Erythroblast (primary cell): ENCODE results near the gene GARS1.

Source experiments
- DNase-seq, 2 experiments: peaks; one replicate each; lab custom pipeline; 2025; lab: John Stamatoyannopoulos, UW
- GATA1 ChIP-seq: IDR thresholded peaks from 2 replicates; pipeline ENCODE4 v1.6.1; 2011; ENCODE audit warnings: low read depth, mild to moderate bottlenecking, control low read depth, low read length, moderate library complexity
- POLR2A ChIP-seq: IDR thresholded peaks from 2 replicates; pipeline ENCODE4 v1.6.1; 2011; ENCODE audit warnings: mild to moderate bottlenecking, low read length

The GARS1 gene

DNA sequence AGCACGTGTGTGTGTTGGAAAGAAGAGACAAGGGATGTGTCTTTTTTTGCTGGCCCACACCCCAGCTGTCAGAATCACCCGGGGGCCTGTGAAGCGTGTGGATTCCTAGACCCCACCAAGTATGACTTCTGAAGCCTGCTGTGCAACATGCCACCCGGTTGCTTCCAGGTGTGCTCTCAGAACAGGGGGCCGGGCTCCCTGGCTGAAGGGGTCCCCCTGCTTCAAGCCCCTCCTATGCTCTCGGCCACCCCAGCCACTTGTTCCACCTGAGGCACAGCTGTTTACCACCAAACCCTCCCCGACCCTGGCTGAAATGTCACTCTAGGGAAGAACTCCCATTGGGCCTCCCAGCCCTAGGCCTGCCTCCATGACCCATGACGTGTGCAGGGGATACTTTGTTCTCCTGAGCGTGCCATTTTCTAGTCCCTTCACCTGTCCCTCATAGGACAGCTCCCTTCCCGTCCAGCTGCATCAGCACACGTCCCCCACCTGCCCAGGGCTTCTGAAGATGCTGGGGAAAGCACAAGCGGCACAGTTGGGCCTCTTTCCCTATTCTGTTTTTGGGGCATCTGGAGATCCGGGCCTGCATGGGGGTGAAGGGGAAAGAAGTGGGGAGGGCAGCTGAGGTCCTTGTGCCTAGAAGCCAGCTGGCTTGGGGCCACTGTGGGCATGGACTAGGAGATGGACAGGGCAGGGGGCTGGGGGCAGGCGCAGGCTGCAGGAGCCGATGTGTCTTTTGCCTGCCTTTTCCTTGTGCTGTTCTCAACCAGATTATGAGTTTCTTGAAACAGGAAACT, 54.3 kb downstream of the GARS1 start:
- no peak for DNase-seq
- TF ChIP-seq GATA1, result no peak
- TF ChIP-seq POLR2A, result no peak

GRCh38 chr7:30649717-30650420, 55.2 kb downstream of the GARS1 start:
- TF ChIP-seq POLR2A (no peak), GATA1 (no peak)
- no peak for DNase-seq

DNA sequence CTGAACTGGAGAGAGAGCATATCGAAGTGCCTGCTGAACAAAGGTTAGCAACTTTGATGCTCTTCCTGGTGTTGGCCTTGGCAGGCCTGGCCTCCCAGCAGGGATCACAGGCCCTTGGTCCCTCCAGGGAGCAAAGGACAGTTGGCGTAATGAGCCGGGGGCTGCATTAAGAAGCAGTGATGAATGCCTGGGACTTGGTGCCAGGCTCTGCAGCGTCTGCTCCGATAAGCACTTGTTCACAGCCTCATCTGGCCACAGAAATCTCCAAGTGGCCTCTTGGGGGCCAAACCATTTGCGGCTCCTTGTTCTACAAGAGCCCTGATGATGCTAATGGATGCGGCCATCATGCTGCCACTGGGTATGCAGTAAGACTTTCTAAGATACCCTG, 55.7 kb downstream of the GARS1 start:
- DNase-seq, result no peak
- no peak for TF ChIP-seq POLR2A
- no peak for TF ChIP-seq GATA1

DNA sequence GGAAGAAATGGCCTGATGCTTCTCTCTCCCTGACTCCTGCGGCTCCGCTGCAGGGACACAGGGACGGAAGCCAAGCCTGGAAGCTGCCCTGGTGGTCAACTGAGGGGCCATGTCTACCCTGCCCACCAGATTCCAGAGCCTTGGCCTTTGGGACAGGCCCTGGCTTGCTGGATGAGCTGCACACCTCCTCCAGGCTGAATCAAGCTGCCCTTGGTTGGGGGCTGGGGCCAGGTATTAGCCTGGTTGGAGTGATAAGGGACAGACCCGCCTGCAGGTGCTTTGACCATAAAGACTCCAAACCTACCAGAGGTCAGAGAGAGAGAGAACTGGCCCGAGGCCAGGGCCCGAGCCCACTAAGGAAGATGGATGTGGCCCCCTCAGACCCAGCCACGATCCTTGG, 57.5 kb downstream of the GARS1 start:
- no peak for TF ChIP-seq GATA1
- no peak for TF ChIP-seq POLR2A

GRCh38 chr7:30652698-30653641, 58.3 kb downstream of the GARS1 start:
- DNase-seq, result no peak
- no peak for TF ChIP-seq POLR2A
- no peak for TF ChIP-seq GATA1

More for the DNA sequence above, 57.5 kb downstream of the GARS1 start:
- no peak for DNase-seq

DNA sequence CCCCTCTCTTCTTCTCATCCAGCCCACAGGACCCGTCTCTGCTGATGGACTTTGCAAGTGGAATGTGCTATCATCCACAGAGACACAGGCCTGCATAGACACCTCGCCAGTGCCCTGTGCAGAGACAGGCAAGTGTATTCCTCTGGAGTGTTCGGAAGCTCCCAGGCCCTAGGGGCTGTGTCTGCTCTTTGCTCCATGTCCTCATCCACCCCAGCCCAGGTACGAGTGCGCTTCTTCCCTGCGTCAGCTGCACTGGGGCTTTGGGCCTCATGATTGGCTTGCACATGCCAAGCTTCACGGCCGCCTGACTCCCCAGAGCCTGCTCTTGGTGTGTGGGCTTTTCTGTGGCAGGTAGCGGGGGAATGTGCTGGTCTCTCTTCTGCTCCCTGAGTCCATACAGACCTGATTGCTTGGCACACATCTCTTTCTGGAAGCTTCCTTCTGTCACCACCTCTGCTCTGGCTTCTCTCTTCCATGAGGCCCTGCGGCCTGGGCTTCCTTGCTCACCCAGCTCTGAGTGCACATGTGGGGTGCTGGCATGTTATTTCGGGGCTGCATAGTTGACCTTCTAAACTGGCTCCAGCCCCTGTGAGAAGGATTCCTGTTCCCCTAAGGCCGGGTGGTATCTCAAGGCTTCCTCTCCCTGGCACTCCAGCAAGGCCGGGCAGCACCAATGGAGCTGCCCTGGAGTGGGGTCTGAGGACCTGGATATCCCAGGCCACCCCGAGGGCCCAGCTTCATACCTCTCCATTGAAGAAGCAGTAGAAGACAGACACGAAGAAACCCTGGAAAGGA, 59.8 kb downstream of the GARS1 start:
- TF ChIP-seq GATA1 (no peak), POLR2A (no peak)
- no peak for DNase-seq

DNA sequence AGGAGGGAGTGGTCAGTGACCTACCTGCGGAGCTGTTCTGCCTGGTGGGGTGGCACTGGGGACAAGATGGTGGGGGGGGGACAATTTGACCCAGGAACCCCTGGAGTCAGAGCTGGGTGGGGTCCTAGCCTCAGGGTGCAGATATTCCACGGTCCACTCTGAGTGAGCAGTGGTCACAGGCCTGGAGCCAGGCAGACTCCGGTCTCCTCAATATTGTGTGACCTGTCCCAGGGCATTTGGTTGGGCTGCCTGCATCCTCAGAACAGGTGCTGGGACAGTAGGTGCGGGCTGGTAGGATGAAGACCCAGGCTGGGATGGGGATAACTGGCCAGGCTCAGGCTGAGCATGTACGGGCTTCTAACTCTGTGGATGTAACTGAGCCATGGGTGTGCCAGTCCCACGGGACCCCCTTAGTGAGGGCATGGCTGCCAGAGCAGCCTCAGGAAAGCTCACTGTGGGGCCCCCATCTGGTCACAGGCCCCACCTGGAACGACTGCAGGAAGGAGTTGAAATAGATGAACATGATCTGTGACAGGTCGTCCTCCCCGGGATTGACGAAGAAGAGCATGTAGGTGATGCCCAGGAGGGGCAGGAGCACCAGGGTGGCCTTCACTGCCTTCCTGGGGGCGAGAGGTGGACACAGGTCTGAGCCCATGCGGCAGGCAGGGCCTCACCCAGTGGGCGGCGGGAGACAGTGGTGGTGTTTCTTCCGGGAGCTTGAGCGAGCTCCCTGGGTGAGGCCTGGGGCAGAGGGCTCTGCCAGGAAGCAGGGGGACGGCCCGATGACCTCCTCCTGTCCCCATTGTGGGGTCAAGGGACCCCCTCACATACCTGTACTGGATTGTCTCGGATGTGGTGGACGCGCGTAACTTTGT, 60.7 kb downstream of the GARS1 start:
- DNase-seq, result no peak
- TF ChIP-seq GATA1, result no peak
- TF ChIP-seq POLR2A, result no peak

DNA sequence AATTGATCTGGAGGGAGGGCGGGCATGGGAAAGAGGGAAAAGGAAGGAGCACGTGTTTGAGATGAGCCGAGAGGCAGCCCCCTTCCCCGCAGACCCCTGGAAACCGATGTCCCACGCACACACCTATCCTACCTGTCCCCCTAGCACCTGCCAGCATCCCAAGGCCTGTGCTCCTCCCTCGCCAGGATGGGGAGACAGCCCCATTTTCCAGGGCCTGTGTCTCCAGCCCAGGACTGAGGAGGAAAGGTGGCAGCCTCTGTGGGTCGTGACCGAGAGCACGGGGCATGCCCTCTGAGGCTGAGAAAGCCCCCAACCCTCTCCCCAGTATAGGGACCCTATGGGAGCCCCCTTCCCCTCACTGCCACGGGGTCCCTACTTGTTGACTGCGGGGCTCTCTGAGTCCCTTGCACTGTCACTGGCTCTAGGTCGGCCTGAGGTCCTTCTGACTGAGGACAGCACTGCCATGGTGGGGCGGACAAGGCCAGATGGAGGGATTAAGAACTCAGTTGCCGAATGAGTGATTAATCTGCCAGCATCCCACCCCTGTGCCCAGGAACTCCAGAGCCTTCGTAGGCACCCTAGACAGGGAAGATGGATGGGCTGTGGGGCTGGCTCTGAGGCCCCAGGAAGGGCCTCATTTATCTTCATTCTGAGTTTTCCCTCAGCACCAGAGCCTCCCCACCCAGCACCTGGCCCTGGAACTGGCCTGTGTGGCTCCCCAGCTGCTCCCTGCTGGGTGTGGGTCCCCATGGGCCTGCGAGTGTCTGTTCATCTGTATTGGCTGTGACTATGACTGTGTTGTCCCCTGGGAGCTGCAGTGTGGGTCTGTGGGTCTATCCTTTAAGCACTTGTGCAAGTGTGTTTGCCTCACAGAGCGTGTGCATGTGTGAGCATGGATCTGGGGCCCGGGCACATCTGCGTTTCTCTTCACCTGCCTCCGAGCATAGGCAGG, 61.6 kb downstream of the GARS1 start:
- no peak for TF ChIP-seq POLR2A
- no peak for TF ChIP-seq GATA1
- DNase-seq, result no peak

GRCh38 chr7:30657131-30657530, 62.5 kb downstream of the GARS1 start:
- TF ChIP-seq POLR2A (no peak), GATA1 (no peak)
- no peak for DNase-seq

DNA sequence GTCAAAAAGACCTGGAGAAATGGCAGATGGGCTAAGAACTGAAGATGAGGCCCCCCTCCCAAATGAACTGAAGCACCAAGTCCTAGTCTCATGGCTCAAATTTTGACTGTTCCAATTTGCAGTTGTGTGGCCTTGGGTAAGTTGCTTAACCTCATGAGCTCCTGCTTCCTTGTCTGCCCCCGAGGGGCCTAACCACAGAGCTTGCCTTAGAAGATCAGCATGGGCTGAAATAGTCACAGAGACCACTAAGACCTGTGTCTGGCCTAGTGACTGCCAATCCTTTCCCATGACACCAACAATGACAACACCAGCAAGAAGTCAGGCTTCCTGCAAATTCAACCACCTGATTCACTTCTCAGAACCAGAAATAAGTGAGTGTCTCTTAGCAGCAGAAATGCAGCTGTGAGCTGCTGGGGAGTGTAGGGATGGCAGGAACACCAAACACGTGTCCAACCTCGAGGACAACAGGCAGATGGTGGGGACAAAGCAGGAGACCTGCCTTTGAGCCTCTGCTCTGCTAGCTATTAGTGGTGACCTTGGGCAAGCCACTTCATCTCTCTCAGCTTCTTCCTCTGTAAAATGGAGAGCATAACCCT, 63.9 kb downstream of the GARS1 start:
- TF ChIP-seq POLR2A (no peak), GATA1 (no peak)

DNA sequence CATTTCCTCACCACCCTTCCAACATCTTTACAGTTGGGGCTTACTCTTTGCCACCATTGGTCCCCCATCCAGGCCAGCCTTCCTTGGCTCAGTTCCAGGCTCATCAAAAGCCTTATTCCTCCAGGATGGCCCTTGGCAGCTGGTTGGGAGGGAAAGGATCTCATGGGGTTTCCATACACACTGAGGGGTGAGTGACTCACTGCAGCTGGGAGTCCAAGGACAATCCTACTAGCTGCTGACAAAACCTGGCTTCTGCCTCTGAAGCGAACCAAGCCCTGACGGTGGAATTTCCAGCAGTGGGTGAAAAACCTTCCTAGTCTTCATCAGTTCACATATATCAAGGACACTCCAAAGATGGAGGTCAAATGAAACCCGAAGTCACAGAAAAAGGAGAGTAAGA, 64.6 kb downstream of the GARS1 start:
- TF ChIP-seq POLR2A (no peak), GATA1 (no peak)
- no peak for DNase-seq

More for the DNA sequence above, 63.9 kb downstream of the GARS1 start:
- no peak for DNase-seq
